Smooth muscle cell (in vitro differentiated cells): ENCODE data around the gene SCYGR2. TPM values are rescaled to one million over a fixed set of nuclear protein-coding genes. Genes with fewer than 3 reads are reported as not detected.

Experiments
- DNase-seq: peaks from one replicate; lab custom pipeline; 2025; ENCODE audit not compliant: unreplicated experiment; lab: John Stamatoyannopoulos, UW
- H2AFZ ChIP-seq: fragments of 200-600 bp; sonication (generic); 2 replicates; pipeline ENCODE4 v1.6.0; 2016; ENCODE audit warnings: antibody characterized with exemption, low read depth, mild to moderate bottlenecking
- H3F3A ChIP-seq: fragments of 200-600 bp; sonication (generic); 2 replicates; pipeline ENCODE4 v1.6.0; 2017; ENCODE audit warnings: antibody characterized with exemption, low read depth
- H3K27ac ChIP-seq: fragments of 200-600 bp; sonication (generic); 2 replicates; pipeline ENCODE4 v1.5.1; 2016; ENCODE audit warnings: low read depth, mild to moderate bottlenecking
- H3K27me3 ChIP-seq: fragments of 200-600 bp; sonication (generic); 2 replicates; pipeline ENCODE4 v1.6.1; 2016; ENCODE audit warnings: low read depth, mild to moderate bottlenecking
- H3K36me3 ChIP-seq: fragments of 200-600 bp; sonication (generic); 2 replicates; pipeline ENCODE4 v1.5.1; 2016; ENCODE audit warnings: low read depth
- H3K4me1 ChIP-seq: fragments of 200-600 bp; sonication (generic); 2 replicates; pipeline ENCODE4 v1.5.1; 2016; ENCODE audit warnings: low read depth
- H3K4me2 ChIP-seq: fragments of 200-600 bp; sonication (generic); 2 replicates; pipeline ENCODE4 v1.6.0; 2016; ENCODE audit warnings: mild to moderate bottlenecking
- H3K4me3 ChIP-seq: fragments of 200-600 bp; sonication (generic); 2 replicates; pipeline ENCODE4 v1.5.1; 2016; ENCODE audit warnings: mild to moderate bottlenecking
- H3K79me2 ChIP-seq: fragments of 200-600 bp; sonication (generic); 2 replicates; pipeline ENCODE4 v1.6.0; 2016; ENCODE audit warnings: low read depth, mild to moderate bottlenecking
- H3K9ac ChIP-seq: fragments of 200-600 bp; sonication (generic); 2 replicates; pipeline ENCODE4 v1.6.0; 2016; ENCODE audit warnings: low read depth
- H3K9me3 ChIP-seq: fragments of 200-600 bp; sonication (generic); replicated peaks from 2 replicates; pipeline ENCODE4 v1.5.1; 2016; ENCODE audit warnings: low read depth
- H4K20me1 ChIP-seq: fragments of 200-600 bp; sonication (generic); 2 replicates; pipeline ENCODE4 v1.6.0; 2016; ENCODE audit warnings: low read depth
- WGBS: methylation state at CpG from one replicate; pipeline ENCODE4 v1.1.7; 2016; ENCODE audit warnings: low lambda C conversion rate; 5-methylcytosine and 5-hydroxymethylcytosine counted together
- polyA plus RNA-seq: library from polyadenylated mRNA; unstranded; fragments of >200 nt; fragmentation: Nextera tagmentation; extraction: Ambion mirVana; gene quantifications from 2 replicates; pipeline ENCODE4 v1.2.1, GENCODE V29; 2016
- total RNA-seq: library from RNA; depleted of rRNA; stranded (reverse); fragments of >200 nt; gene quantifications from 2 replicates; pipeline ENCODE4 v1.2.3, GENCODE V29; 2014
- TF ChIP-seq, protein P1 (sequence below): fragments of 200-600 bp; sonication (generic); IDR thresholded peaks from 2 replicates; pipeline ENCODE4 v1.5.1; 2017; ENCODE audit warnings: borderline replicate concordance, mild to moderate bottlenecking, antibody characterized with exemption; ENCODE audit not compliant: insufficient read depth, poor library complexity, severe bottlenecking

SCYGR2 gene
- total and polyA plus RNA-seq, 2 experiments from 2014 or later = not detected

DNA sequence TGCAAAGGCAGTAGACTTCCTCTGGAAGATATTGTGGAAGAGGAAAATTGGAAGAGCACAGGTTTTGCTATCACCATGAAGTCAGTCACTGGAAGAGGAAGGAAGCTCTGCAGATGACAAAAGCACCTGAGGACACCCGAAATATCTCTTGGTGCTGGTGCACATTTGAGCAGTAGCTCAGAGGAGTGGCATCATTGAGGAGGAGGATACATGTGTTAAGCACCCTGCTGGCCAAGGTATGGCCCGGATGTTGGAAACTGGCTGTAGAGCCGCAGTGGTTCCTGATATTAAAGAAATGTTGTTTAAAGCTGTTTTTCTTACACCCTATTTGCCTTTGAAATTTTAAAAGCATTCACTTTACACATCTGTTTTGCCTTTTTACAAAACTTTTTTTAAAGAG, 32.7 kb upstream of the SCYGR2 start:
- peaks cover 31% of the 10 kb centered on the region for H3F3A ChIP-seq
- H3K9me3 ChIP-seq = no peaks in the 10 kb centered on the region
- no peaks in the 10 kb centered on the region for H3K4me1 ChIP-seq
- no peak for DNase-seq
- TF ChIP-seq, protein P1, sequence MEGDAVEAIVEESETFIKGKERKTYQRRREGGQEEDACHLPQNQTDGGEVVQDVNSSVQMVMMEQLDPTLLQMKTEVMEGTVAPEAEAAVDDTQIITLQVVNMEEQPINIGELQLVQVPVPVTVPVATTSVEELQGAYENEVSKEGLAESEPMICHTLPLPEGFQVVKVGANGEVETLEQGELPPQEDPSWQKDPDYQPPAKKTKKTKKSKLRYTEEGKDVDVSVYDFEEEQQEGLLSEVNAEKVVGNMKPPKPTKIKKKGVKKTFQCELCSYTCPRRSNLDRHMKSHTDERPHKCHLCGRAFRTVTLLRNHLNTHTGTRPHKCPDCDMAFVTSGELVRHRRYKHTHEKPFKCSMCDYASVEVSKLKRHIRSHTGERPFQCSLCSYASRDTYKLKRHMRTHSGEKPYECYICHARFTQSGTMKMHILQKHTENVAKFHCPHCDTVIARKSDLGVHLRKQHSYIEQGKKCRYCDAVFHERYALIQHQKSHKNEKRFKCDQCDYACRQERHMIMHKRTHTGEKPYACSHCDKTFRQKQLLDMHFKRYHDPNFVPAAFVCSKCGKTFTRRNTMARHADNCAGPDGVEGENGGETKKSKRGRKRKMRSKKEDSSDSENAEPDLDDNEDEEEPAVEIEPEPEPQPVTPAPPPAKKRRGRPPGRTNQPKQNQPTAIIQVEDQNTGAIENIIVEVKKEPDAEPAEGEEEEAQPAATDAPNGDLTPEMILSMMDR = no peak
- no peaks in the 10 kb centered on the region for H3K27me3 ChIP-seq
- H4K20me1 ChIP-seq = no peaks in the 10 kb centered on the region
- 63% methylated on average over 3 of the region's 3 CpGs for WGBS
- H3K4me3 ChIP-seq = no peak overlapping the region
- no peaks in the 10 kb centered on the region for H3K79me2 ChIP-seq
- H3K4me2 ChIP-seq = peak overlapping the region; percentile 5
- no peak overlapping the region for H3K9ac ChIP-seq
- no peaks in the 10 kb centered on the region for H3K36me3 ChIP-seq
- no peak overlapping the region for H2AFZ ChIP-seq
- peak overlapping the region; percentile 44 for H3K27ac ChIP-seq

DNA sequence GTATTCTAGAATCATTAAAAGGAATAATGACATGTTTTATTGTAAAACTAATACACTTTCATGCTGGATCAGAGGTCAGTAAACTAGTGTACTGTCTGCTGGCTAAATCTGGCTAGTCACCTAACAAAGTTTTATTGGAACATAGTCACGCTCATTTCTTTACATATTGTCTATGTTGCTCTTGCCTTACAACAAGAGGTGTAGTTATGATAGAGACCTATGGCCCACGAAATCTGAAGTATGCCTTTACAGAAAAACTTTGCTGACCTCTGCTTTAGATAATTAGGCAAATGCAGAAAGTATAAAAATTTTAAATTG, 29.9 kb upstream of the SCYGR2 start:
- H3F3A ChIP-seq = peaks cover 22% of the 10 kb centered on the region
- TF ChIP-seq, protein P1 = no peak
- no peak overlapping the region for H2AFZ ChIP-seq
- H3K4me3 ChIP-seq = no peak overlapping the region
- H3K4me2 ChIP-seq = no peak overlapping the region
- no peaks in the 10 kb centered on the region for H3K9me3 ChIP-seq
- DNase-seq = no peak
- no peaks in the 10 kb centered on the region for H3K79me2 ChIP-seq
- H3K9ac ChIP-seq = no peak overlapping the region
- H4K20me1 ChIP-seq = no peaks in the 10 kb centered on the region
- no peaks in the 10 kb centered on the region for H3K27me3 ChIP-seq
- 95% methylated on average over 2 of the region's 2 CpGs for WGBS
- no peaks in the 10 kb centered on the region for H3K36me3 ChIP-seq
- H3K4me1 ChIP-seq = no peaks in the 10 kb centered on the region
- no peak overlapping the region for H3K27ac ChIP-seq

DNA sequence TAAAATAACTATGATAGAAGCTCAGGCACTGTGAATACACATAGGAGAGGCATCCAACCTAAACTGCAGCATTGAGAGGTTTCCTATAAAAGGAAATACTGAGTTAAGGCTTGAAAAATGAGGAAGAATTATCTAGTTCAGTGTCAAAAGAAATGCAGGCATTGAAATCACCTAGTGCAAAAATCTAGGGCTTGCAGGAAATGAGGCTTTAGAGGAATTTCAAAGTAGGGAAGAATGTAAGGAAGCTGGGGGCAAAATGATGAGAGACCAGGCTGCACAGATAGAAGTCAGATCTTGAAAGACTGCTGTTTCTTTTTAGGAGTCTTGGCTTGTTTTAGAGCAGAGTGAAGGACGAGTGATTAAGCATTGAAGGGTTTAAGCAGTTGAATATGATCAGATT, 28.1 kb upstream of the SCYGR2 start:
- WGBS = 24% methylated on average over 1 of the region's 1 CpG
- TF ChIP-seq, protein P1 = no peak
- peak overlapping the region; percentile 37 for H3K27ac ChIP-seq
- H3K9me3 ChIP-seq = no peaks in the 10 kb centered on the region
- H3K4me1 ChIP-seq = no peaks in the 10 kb centered on the region
- H4K20me1 ChIP-seq = no peaks in the 10 kb centered on the region
- no peaks in the 10 kb centered on the region for H3K79me2 ChIP-seq
- H3K9ac ChIP-seq = no peak overlapping the region
- H3K27me3 ChIP-seq = no peaks in the 10 kb centered on the region
- H3K36me3 ChIP-seq = no peaks in the 10 kb centered on the region
- H3K4me2 ChIP-seq = peak overlapping the region; percentile 24
- H3K4me3 ChIP-seq = no peak overlapping the region
- H3F3A ChIP-seq = peaks cover 21% of the 10 kb centered on the region
- no peak for DNase-seq
- H2AFZ ChIP-seq = no peak overlapping the region

DNA sequence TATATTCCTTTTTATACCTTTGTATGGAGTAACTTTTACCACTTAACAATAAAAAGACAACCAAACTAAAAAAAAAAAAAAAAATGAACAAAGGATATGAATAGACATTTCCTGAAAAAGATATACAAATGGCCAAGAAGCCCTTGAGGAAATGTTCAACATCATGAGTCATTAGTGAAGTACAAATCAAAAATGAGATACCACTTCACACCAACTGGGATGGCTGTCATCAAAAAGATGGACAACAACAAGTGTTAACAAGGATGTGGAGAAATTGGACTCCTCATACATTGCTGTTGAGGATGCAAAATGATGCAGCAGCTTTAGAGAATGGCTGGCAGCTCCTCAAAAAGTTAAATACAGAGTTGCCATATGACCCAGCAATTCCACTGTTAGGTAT, 22.6 kb upstream of the SCYGR2 start:
- no peaks in the 10 kb centered on the region for H3K27me3 ChIP-seq
- no peak overlapping the region for H2AFZ ChIP-seq
- no peaks in the 10 kb centered on the region for H3K9me3 ChIP-seq
- H3K79me2 ChIP-seq = no peaks in the 10 kb centered on the region
- no peak overlapping the region for H3K9ac ChIP-seq
- H3K4me3 ChIP-seq = no peak overlapping the region
- H4K20me1 ChIP-seq = no peaks in the 10 kb centered on the region
- H3K36me3 ChIP-seq = no peaks in the 10 kb centered on the region
- peaks cover 4% of the 10 kb centered on the region for H3F3A ChIP-seq
- TF ChIP-seq, protein P1 = no peak
- H3K27ac ChIP-seq = no peak overlapping the region
- H3K4me1 ChIP-seq = no peaks in the 10 kb centered on the region
- no peak for DNase-seq
- H3K4me2 ChIP-seq = no peak overlapping the region
